HepG2 (cell line): ENCODE results near the gene GHRHR. TPM values are rescaled to one million over a fixed set of nuclear protein-coding genes. Genes with fewer than 3 reads are reported as not detected.

ENCODE experiments used
- ATAC-seq: fragments of 200-7000 bp; cut with Tn5 transposase; 3 replicates; pipeline ENCODE4 v1.9.1; 2020; ENCODE audit warnings: mild to moderate bottlenecking, moderate library complexity
- BruUV-seq: library from RNA; stranded (reverse); fragments of 400-500 nt; replicated peaks from 2 replicates; lab custom pipeline; 2021; lab: Mats Ljungman, UMichigan
- CTCF ChIA-PET: fragments of 300-600 bp; formaldehyde crosslinking; extraction: SDS; loops from one replicate; lab custom pipeline; 2021; ENCODE audit warnings: low total read pairs, inconsistent platforms, low intra/inter-chr PET ratio; lab: Yijun Ruan, JAX
- POLR2A ChIA-PET: fragments of 350-600 bp; sonication (Branson Sonifier 250); formaldehyde crosslinking; loops from one replicate; lab custom pipeline; 2020; ENCODE audit warnings: antibody characterized with exemption, inconsistent platforms; lab: Yijun Ruan, JAX
- DNase-seq: peaks from one replicate; pipeline ENCODE4 v3.0.0-alpha.2; 2015; ENCODE audit warnings: low spot score
- FAIRE-seq: peaks from 3 replicates; lab custom pipeline; 2011; peaks lifted over from hg19 to GRCh38; lab: Jason Lieb, UNC
- H2AFZ ChIP-seq: one replicate; pipeline ENCODE4 v1.6.1; 2011; ENCODE audit warnings: low read length, inconsistent platforms
- H3K27ac ChIP-seq: fragments of 300-600 bp; 3 replicates; pipeline ENCODE4 v1.8.0; 2011; ENCODE audit warnings: mixed run types, mild to moderate bottlenecking, mixed read lengths, low read length, inconsistent platforms; ENCODE audit not compliant: insufficient read depth; ENCODE audit errors: extremely low read length
- H3K27me3 ChIP-seq, 2 experiments: fragments of 200-600 bp in 1 of 2; 2 replicates in 1 of 2; 3 replicates in 1 of 2; pipeline versions ENCODE4 v1.6.0 to v1.8.0; 2011; ENCODE audit warnings: low read length in 2 of 2, mild to moderate bottlenecking in 2 of 2, moderate library complexity in 2 of 2, inconsistent platforms in 1 of 2; ENCODE audit not compliant: insufficient read depth in 2 of 2, control insufficient read depth in 1 of 2
- H3K36me3 ChIP-seq, 2 experiments: fragments of 200-600 bp in 1 of 2; replicated peaks in 1 of 2; 2 replicates in 1 of 2; 3 replicates in 1 of 2; pipeline versions ENCODE4 v1.5.1 to v1.8.0; 2011; ENCODE audit warnings: low read length in 2 of 2, inconsistent platforms in 1 of 2; ENCODE audit not compliant: insufficient read depth in 2 of 2, control insufficient read depth in 1 of 2
- H3K4me1 ChIP-seq: 2 replicates; pipeline ENCODE4 v1.5.1; 2012; ENCODE audit warnings: low read length, inconsistent platforms; ENCODE audit not compliant: insufficient read depth
- H3K4me2 ChIP-seq: 2 replicates; pipeline ENCODE4 v1.6.0; 2011; ENCODE audit warnings: low read depth, low read length, inconsistent platforms
- H3K4me3 ChIP-seq, 3 experiments: fragments of 200-600 bp in 1 of 3; sonication (generic), shearing (Covaris generic) in 1 of 3; replicated peaks in 1 of 3; 2 replicates each; pipeline ENCODE4 v1.5.1; 2011 to 2016; ENCODE audit warnings: low read length in 3 of 3, inconsistent platforms in 2 of 3, low read depth in 2 of 3, mild to moderate bottlenecking in 2 of 3, control low read depth in 1 of 3, mixed read lengths in 1 of 3; ENCODE audit not compliant: insufficient read depth in 1 of 3
- H3K79me2 ChIP-seq: one replicate; pipeline ENCODE4 v1.6.1; 2011; ENCODE audit warnings: low read length, inconsistent platforms; ENCODE audit not compliant: insufficient read depth
- H3K9ac ChIP-seq: 2 replicates; pipeline ENCODE4 v1.6.0; 2011; ENCODE audit warnings: mild to moderate bottlenecking, low read depth, low read length, inconsistent platforms; ENCODE audit not compliant: insufficient read depth
- H3K9me3 ChIP-seq: 2 replicates; pipeline ENCODE4 v1.5.1; 2012; ENCODE audit warnings: mild to moderate bottlenecking, low read length
- H4K20me1 ChIP-seq: 2 replicates; pipeline ENCODE4 v1.6.0; 2011; ENCODE audit warnings: inconsistent platforms, mild to moderate bottlenecking, low read length, moderate library complexity; ENCODE audit not compliant: insufficient read depth
- AHR ChIP-seq: IDR thresholded peaks from 2 replicates; pipeline ENCODE4 v1.6.1; 2018; ENCODE audit warnings: missing genetic modification reagents, missing compliant biosample characterization
- ATF7 ChIP-seq, 2 experiments: fragments of 450-650 bp in 1 of 2; sonication (generic) in 1 of 2; formaldehyde crosslinking in 1 of 2; IDR thresholded peaks; 2 replicates each; pipeline versions ENCODE4 v1.4.0 to v1.6.1; 2016 to 2020; ENCODE audit warnings: antibody characterized with exemption in 1 of 2, mild to moderate bottlenecking in 1 of 2, missing genetic modification reagents in 1 of 2
- BRD4 ChIP-seq: sonication (generic); formaldehyde crosslinking; IDR thresholded peaks from 2 replicates; pipeline ENCODE4 v1.4.0; 2020; ENCODE audit warnings: missing genetic modification reagents
- ELF3 ChIP-seq: IDR thresholded peaks from 2 replicates; pipeline ENCODE4 v1.6.1; 2016; ENCODE audit warnings: missing genetic modification reagents, missing compliant biosample characterization
- HNF4A ChIP-seq: sonication (generic); formaldehyde crosslinking; IDR thresholded peaks from 2 replicates; pipeline ENCODE4 v1.4.0; 2020; ENCODE audit warnings: missing genetic modification reagents
- KLF9 ChIP-seq: IDR thresholded peaks from 2 replicates; pipeline ENCODE4 v1.6.1; 2016; ENCODE audit warnings: low read depth
- RARA ChIP-seq: IDR thresholded peaks from 2 replicates; pipeline ENCODE4 v1.6.1; 2016; ENCODE audit warnings: missing genetic modification reagents, missing compliant biosample characterization
- REXO4 ChIP-seq: sonication (generic); formaldehyde crosslinking; IDR thresholded peaks from 2 replicates; pipeline ENCODE4 v1.8.0; 2022; ENCODE audit warnings: missing genetic modification reagents, mild to moderate bottlenecking, borderline replicate concordance
- RXRA ChIP-seq: sonication (generic); formaldehyde crosslinking; IDR thresholded peaks from 2 replicates; pipeline ENCODE4 v1.5.1; 2020; ENCODE audit warnings: missing genetic modification reagents
- SMARCE1 ChIP-seq: fragments of 450-650 bp; IDR thresholded peaks from 2 replicates; pipeline ENCODE4 v1.6.1; 2017; ENCODE audit warnings: borderline replicate concordance
- TCF7 ChIP-seq: sonication (generic); IDR thresholded peaks from 2 replicates; pipeline ENCODE4 v1.6.1; 2016; ENCODE audit warnings: antibody characterized with exemption, low read depth
- ZNF205 ChIP-seq: IDR thresholded peaks from 2 replicates; pipeline ENCODE4 v1.6.1; 2018; ENCODE audit warnings: missing biosample characterization, missing genetic modification reagents
- ZNF292 ChIP-seq: sonication (generic); formaldehyde crosslinking; IDR thresholded peaks from 2 replicates; pipeline ENCODE4 v1.8.1; 2022; ENCODE audit warnings: mild to moderate bottlenecking, low read depth, missing genetic modification reagents, borderline replicate concordance
- ZNF619 ChIP-seq: sonication (generic); formaldehyde crosslinking; IDR thresholded peaks from 2 replicates; pipeline ENCODE4 v1.4.0; 2020; ENCODE audit warnings: mild to moderate bottlenecking, missing genetic modification reagents
- ZNF644 ChIP-seq: IDR thresholded peaks from 2 replicates; pipeline ENCODE4 v1.6.1; 2016; ENCODE audit warnings: low read depth
- ZSCAN21 ChIP-seq: sonication (generic); formaldehyde crosslinking; IDR thresholded peaks from 2 replicates; pipeline ENCODE4 v1.8.0; 2022; ENCODE audit warnings: mild to moderate bottlenecking, missing genetic modification reagents, moderate library complexity, borderline replicate concordance
- WGBS: methylation state at CpG from one replicate; pipeline ENCODE4 v1.1.6; 2017; ENCODE audit warnings: low lambda C conversion rate; 5-methylcytosine and 5-hydroxymethylcytosine counted together
- in situ Hi-C: cut with HindIII; loops from 2 replicates; pipeline ENCODE4 v1.10.0; 2017; ENCODE audit warnings: low pct_unique_long_range_greater_than_20kb; ENCODE audit not compliant: extremely low pct_ligation_motif_present
- intact Hi-C: fragments of 100-400 bp; cut with micrococcal nuclease; formaldehyde crosslinking; loops from one replicate; pipeline ENCODE4 v1.10.0; 2022; ENCODE audit not compliant: unreplicated experiment
- polyA plus RNA-seq, 8 experiments: library from polyadenylated mRNA; depleted of rRNA in 3 of 8; stranded (reverse) in 7 of 8; unstranded in 1 of 8; fragments of >200 nt; fragmentation: Illumina TruSeq in 4 of 8; extraction: Trizol in 4 of 8; gene quantifications; 2 replicates each; pipeline versions ENCODE4 v1.2.1 to v1.2.3, GENCODE V29; 2011 to 2016; ENCODE audit warnings: low read depth in 4 of 8, missing spikeins in 1 of 8, mixed read lengths in 1 of 8; ENCODE audit not compliant: insufficient read depth in 1 of 8
- total RNA-seq, 5 experiments: library from RNA; depleted of rRNA; stranded (reverse); fragments of >200 nt; fragmentation: Illumina TruSeq; extraction: Trizol; gene quantifications; 2 replicates each; pipeline ENCODE4 v1.2.3, GENCODE V29; 2016; ENCODE audit warnings: low read depth in 1 of 5
- TF ChIP-seq, protein P1 (sequence below): sonication (generic); formaldehyde crosslinking; IDR thresholded peaks from 2 replicates; pipeline ENCODE4 v1.4.0; 2020; ENCODE audit warnings: missing genetic modification reagents, mild to moderate bottlenecking, borderline replicate concordance
- TF ChIP-seq, protein P2 (sequence below): sonication (generic); formaldehyde crosslinking; IDR thresholded peaks from 2 replicates; pipeline ENCODE4 v1.5.0; 2020; ENCODE audit warnings: mild to moderate bottlenecking, missing genetic modification reagents
- TF ChIP-seq, protein P3 (sequence below), 2 experiments: sonication (generic) in 1 of 2; formaldehyde crosslinking in 1 of 2; IDR thresholded peaks; 2 replicates each; pipeline versions ENCODE4 v1.4.0 to v1.6.1; 2018 to 2020; ENCODE audit warnings: missing genetic modification reagents in 2 of 2, borderline replicate concordance in 1 of 2, low read depth in 1 of 2, mild to moderate bottlenecking in 1 of 2, missing biosample characterization in 1 of 2

Gene GHRHR
- total and polyA plus RNA-seq, 2 of the 13 experiments (the other 11 are each of a cell fraction or from before 2014, with no cell fraction given), result not detected

DNA sequence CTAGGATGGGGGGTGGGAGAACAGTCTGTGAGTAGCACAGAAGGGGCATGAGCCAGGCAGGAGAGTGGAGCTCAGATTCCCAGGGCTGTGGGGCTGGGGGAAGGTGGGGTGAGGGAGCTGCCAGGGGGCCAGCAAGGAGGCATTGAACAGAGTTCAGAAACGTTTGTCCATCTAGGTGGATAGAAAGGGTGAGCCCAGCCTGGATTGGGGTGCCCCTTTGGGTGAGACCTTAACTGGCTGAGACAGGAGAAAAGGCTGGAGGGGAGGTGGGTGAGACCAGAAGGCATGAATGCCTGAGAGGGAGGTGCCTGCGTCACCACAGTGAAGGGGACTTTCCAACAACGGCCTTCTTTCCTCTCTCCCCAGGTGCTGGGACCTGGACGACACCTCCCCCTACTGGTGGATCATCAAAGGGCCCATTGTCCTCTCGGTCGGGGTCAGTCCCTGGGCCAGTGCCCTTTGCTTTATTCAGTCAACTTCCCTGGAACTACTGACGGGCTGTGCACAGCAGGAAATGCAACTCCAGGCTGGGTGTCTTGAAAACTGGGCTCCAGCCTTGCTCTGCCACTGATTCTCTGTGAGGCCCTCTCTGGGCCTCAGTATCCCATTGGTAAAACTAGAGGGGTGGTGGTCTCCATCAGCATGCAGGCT is 11.0 kb downstream of the GHRHR start:
- no peaks in the 10 kb centered on the region for H4K20me1 ChIP-seq
- BruUV-seq, result no TSS peak
- H3K27me3 ChIP-seq, result no peaks in the 10 kb centered on the region; a peak in 1 of 5 replicates
- no peaks in the 10 kb centered on the region for H3K79me2 ChIP-seq
- H3K9ac ChIP-seq, result no peak overlapping the region
- POLR2A ChIA-PET, result no interaction called here
- no peak overlapping the region for H2AFZ ChIP-seq
- H3K4me2 ChIP-seq, result peak overlapping the region; percentile 25; the same call in 1 of the 2 replicates
- in situ Hi-C loops, result loop anchor here (5.0 to 25.0 kb wide), 2 partner anchors 172 to 763 kb away; no protein-coding TSS in a partner anchor
- ATAC-seq (peak; percentile 95), DNase-seq (peak; percentile 60), FAIRE-seq (peak; percentile 52)
- CTCF ChIA-PET, result interaction anchor here (1.5 kb wide), 1 partner anchor 36 kb away, joined by 9 read pairs; no protein-coding TSS in a partner anchor
- no peaks in the 10 kb centered on the region for H3K9me3 ChIP-seq
- H3K27ac ChIP-seq, result no peak overlapping the region
- 0% methylated on average over 5 of the region's 7 CpGs for WGBS
- no peak overlapping the region for H3K4me3 ChIP-seq
- H3K36me3 ChIP-seq, result no peaks in the 10 kb centered on the region
- intact Hi-C loops, result loop anchor here (1.0 kb wide), 1 partner anchor 36 kb away; no protein-coding TSS in a partner anchor
- H3K4me1 ChIP-seq, result peaks cover 11% of the 10 kb centered on the region
- TF ChIP-seq RARA (CRISPR knock-in tag) (peak; percentile 59), ZNF644 (no peak), AHR (CRISPR knock-in tag) (no peak), HNF4A (peak; percentile 29; the same call in 1 of the 2 replicates), ZNF619 (no peak), RXRA (CRISPR knock-in tag) (peak; percentile 63; the same call in 1 of the 2 replicates), ZNF292 (no peak), ZSCAN21 (no peak), KLF9 (no peak), SMARCE1 (no peak), TCF7 (peak; percentile 18; the same call in 1 of the 2 replicates), REXO4 (CRISPR knock-in tag) (no peak), ZNF205 (CRISPR knock-in tag) (no peak), ATF7 (IDR thresholded peaks at IDR 0.05) (no peak), ATF7 (CRISPR knock-in tag; IDR thresholded peaks at IDR 0.05) (no peak), BRD4 (CRISPR knock-in tag) (no peak), ELF3 (CRISPR knock-in tag) (0 out of 2 replicates have a peak, but pooled peaks have one; percentile 15)
- TF ChIP-seq, protein P1, sequence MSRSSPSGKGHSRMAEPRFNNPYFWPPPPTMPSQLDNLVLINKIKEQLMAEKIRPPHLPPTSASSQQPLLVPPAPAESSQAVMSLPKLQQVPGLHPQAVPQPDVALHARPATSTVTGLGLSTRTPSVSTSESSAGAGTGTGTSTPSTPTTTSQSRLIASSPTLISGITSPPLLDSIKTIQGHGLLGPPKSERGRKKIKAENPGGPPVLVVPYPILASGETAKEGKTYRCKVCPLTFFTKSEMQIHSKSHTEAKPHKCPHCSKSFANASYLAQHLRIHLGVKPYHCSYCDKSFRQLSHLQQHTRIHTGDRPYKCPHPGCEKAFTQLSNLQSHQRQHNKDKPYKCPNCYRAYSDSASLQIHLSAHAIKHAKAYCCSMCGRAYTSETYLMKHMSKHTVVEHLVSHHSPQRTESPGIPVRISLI (CRISPR knock-in tag), result no peak
- TF ChIP-seq, protein P2, sequence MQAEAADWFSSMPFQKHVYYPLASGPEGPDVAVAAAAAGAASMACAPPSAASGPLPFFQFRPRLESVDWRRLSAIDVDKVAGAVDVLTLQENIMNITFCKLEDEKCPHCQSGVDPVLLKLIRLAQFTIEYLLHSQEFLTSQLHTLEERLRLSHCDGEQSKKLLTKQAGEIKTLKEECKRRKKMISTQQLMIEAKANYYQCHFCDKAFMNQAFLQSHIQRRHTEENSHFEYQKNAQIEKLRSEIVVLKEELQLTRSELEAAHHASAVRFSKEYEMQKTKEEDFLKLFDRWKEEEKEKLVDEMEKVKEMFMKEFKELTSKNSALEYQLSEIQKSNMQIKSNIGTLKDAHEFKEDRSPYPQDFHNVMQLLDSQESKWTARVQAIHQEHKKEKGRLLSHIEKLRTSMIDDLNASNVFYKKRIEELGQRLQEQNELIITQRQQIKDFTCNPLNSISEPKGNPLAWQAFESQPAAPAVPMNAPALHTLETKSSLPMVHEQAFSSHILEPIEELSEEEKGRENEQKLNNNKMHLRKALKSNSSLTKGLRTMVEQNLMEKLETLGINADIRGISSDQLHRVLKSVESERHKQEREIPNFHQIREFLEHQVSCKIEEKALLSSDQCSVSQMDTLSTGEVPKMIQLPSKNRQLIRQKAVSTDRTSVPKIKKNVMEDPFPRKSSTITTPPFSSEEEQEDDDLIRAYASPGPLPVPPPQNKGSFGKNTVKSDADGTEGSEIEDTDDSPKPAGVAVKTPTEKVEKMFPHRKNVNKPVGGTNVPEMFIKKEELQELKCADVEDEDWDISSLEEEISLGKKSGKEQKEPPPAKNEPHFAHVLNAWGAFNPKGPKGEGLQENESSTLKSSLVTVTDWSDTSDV (CRISPR knock-in tag), result no peak
- TF ChIP-seq, protein P3, sequence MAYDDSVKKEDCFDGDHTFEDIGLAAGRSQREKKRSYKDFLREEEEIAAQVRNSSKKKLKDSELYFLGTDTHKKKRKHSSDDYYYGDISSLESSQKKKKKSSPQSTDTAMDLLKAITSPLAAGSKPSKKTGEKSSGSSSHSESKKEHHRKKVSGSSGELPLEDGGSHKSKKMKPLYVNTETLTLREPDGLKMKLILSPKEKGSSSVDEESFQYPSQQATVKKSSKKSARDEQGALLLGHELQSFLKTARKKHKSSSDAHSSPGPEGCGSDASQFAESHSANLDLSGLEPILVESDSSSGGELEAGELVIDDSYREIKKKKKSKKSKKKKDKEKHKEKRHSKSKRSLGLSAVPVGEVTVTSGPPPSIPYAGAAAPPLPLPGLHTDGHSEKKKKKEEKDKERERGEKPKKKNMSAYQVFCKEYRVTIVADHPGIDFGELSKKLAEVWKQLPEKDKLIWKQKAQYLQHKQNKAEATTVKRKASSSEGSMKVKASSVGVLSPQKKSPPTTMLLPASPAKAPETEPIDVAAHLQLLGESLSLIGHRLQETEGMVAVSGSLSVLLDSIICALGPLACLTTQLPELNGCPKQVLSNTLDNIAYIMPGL (CRISPR knock-in tag; IDR thresholded peaks at IDR 0.05; ENCODE audit: borderline replicate concordance in 1 of 2, low read depth in 1 of 2), result 0 out of 4 replicates have a peak, but pooled peaks of 1 of the 2 experiments have one; percentile 39
